ENCODE results near the gene RBKS. TPM values are rescaled to one million over a fixed set of nuclear protein-coding genes. Genes with fewer than 3 reads are reported as not detected.

RBKS gene
- total and polyA plus RNA-seq, 2 of the 13 experiments (the other 11 are each of a cell fraction or from before 2014, with no cell fraction given) = 7.7 to 8.3 TPM

DNA sequence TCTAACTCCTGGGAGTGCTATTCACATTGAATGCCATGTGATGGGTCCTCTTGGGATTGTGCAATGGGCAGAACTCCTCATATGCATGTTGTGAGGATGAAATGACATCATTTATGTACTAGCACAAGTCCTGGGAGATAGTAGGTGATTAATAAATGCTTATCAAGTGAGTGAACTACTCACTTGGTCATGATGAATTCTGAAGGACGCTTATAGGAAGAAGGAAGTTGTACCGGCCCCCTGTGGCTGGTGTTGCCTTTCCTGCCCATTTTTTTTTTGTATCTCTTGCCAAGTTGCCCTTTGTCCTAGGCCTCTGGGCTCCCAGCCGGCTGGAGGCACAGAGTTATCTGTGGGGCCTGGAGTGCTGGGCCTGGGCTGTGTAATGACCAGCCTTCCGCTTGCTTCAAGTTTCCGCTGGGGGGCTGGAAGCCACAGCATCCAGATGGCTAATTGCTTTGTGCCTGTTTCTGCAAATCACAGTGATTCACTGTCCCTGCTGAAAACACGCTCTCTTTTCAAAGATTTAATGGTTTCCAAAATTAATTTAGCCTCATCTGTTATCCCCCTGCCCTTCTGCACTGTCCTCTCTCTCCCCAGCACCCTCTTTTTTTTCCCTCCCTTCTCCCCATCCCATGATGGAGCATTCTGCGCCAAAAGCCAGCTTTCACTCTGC lies 152.4 kb downstream of the RBKS start (continued):
- TF ChIP-seq ZNF629 (CRISPR knock-in tag; conservative IDR thresholded peaks at IDR 0.05) (peak; percentile 85), ZNF430 (CRISPR knock-in tag; IDR thresholded peaks at IDR 0.05) (no peak), CREB1 (IDR thresholded peaks at IDR 0.05) (no peak), CREB1 (CRISPR knock-in tag; IDR thresholded peaks at IDR 0.05) (peak; percentile 69), RCOR2 (CRISPR knock-in tag; IDR thresholded peaks at IDR 0.05) (peak; percentile 69), KLF12 (CRISPR knock-in tag; IDR thresholded peaks at IDR 0.05; ENCODE audit: borderline replicate concordance) (no peak), MTF2 (CRISPR knock-in tag; IDR thresholded peaks at IDR 0.05; ENCODE audit: borderline replicate concordance) (no peak), POLR2AphosphoS2 (IDR thresholded peaks at IDR 0.05; ENCODE audit: low read depth, low read length) (no peak), ZNF772 (CRISPR knock-in tag; IDR thresholded peaks at IDR 0.05) (peak; percentile 77; the same call in 1 of the 2 replicates), TCF7 (IDR thresholded peaks at IDR 0.05; ENCODE audit: low read depth) (peak; percentile 44; the same call in 1 of the 2 replicates), SNAPC2 (CRISPR knock-in tag; IDR thresholded peaks at IDR 0.05) (peak; percentile 47; the same call in 1 of the 2 replicates)
- TF ChIP-seq, protein P1, sequence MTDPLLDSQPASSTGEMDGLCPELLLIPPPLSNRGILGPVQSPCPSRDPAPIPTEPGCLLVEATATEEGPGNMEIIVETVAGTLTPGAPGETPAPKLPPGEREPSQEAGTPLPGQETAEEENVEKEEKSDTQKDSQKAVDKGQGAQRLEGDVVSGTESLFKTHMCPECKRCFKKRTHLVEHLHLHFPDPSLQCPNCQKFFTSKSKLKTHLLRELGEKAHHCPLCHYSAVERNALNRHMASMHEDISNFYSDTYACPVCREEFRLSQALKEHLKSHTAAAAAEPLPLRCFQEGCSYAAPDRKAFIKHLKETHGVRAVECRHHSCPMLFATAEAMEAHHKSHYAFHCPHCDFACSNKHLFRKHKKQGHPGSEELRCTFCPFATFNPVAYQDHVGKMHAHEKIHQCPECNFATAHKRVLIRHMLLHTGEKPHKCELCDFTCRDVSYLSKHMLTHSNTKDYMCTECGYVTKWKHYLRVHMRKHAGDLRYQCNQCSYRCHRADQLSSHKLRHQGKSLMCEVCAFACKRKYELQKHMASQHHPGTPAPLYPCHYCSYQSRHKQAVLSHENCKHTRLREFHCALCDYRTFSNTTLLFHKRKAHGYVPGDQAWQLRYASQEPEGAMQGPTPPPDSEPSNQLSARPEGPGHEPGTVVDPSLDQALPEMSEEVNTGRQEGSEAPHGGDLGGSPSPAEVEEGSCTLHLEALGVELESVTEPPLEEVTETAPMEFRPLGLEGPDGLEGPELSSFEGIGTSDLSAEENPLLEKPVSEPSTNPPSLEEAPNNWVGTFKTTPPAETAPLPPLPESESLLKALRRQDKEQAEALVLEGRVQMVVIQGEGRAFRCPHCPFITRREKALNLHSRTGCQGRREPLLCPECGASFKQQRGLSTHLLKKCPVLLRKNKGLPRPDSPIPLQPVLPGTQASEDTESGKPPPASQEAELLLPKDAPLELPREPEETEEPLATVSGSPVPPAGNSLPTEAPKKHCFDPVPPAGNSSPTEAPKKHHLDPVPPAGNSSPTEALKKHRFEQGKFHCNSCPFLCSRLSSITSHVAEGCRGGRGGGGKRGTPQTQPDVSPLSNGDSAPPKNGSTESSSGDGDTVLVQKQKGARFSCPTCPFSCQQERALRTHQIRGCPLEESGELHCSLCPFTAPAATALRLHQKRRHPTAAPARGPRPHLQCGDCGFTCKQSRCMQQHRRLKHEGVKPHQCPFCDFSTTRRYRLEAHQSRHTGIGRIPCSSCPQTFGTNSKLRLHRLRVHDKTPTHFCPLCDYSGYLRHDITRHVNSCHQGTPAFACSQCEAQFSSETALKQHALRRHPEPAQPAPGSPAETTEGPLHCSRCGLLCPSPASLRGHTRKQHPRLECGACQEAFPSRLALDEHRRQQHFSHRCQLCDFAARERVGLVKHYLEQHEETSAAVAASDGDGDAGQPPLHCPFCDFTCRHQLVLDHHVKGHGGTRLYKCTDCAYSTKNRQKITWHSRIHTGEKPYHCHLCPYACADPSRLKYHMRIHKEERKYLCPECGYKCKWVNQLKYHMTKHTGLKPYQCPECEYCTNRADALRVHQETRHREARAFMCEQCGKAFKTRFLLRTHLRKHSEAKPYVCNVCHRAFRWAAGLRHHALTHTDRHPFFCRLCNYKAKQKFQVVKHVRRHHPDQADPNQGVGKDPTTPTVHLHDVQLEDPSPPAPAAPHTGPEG (CRISPR knock-in tag; IDR thresholded peaks at IDR 0.05) = peak; percentile 52; the same call in 1 of the 2 replicates
- TF ChIP-seq, protein P2, sequence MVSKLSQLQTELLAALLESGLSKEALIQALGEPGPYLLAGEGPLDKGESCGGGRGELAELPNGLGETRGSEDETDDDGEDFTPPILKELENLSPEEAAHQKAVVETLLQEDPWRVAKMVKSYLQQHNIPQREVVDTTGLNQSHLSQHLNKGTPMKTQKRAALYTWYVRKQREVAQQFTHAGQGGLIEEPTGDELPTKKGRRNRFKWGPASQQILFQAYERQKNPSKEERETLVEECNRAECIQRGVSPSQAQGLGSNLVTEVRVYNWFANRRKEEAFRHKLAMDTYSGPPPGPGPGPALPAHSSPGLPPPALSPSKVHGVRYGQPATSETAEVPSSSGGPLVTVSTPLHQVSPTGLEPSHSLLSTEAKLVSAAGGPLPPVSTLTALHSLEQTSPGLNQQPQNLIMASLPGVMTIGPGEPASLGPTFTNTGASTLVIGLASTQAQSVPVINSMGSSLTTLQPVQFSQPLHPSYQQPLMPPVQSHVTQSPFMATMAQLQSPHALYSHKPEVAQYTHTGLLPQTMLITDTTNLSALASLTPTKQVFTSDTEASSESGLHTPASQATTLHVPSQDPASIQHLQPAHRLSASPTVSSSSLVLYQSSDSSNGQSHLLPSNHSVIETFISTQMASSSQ (IDR thresholded peaks at IDR 0.05; ENCODE audit: low read depth) = peak; percentile 25; the same call in 1 of the 2 replicates
- TF ChIP-seq, protein P2 (CRISPR knock-in tag; IDR thresholded peaks at IDR 0.05; ENCODE audit: borderline replicate concordance) = no peak
- TF ChIP-seq, protein P3, sequence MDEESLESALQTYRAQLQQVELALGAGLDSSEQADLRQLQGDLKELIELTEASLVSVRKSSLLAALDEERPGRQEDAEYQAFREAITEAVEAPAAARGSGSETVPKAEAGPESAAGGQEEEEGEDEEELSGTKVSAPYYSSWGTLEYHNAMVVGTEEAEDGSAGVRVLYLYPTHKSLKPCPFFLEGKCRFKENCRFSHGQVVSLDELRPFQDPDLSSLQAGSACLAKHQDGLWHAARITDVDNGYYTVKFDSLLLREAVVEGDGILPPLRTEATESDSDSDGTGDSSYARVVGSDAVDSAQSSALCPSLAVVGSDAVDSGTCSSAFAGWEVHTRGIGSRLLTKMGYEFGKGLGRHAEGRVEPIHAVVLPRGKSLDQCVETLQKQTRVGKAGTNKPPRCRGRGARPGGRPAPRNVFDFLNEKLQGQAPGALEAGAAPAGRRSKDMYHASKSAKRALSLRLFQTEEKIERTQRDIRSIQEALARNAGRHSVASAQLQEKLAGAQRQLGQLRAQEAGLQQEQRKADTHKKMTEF (CRISPR knock-in tag; IDR thresholded peaks at IDR 0.05) = peak; percentile 68
- TF ChIP-seq, protein P4, sequence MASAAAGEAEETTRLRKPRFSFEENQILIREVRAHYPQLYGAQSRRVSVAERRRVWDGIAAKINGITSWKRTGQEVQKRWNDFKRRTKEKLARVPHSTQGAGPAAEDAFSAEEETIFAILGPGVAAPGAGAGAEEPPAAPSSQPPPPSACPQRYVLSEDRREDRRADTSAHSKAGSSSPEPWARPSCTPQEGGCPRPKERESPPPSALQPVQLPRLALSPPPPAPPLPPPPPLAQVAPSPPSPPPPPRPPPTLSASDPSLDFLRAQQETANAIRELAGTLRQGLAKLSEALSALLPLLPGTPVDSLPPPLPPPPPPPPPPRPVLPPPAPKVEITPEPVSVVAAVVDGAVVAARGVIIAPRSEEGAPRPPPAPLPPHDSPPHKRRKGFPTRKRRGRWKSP (CRISPR knock-in tag; IDR thresholded peaks at IDR 0.05) = peak; percentile 64; the same call in 1 of the 2 replicates

Data from HepG2 (cell line).